ELR (cell line): Measurements from ENCODE around the gene NPY2R.

Experiments used
- DNase-seq: peaks from one replicate; pipeline ENCODE4 v3.0.0-alpha.2; 2015; ENCODE audit warnings: low read depth

The NPY2R gene, protein sequence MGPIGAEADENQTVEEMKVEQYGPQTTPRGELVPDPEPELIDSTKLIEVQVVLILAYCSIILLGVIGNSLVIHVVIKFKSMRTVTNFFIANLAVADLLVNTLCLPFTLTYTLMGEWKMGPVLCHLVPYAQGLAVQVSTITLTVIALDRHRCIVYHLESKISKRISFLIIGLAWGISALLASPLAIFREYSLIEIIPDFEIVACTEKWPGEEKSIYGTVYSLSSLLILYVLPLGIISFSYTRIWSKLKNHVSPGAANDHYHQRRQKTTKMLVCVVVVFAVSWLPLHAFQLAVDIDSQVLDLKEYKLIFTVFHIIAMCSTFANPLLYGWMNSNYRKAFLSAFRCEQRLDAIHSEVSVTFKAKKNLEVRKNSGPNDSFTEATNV

DNA sequence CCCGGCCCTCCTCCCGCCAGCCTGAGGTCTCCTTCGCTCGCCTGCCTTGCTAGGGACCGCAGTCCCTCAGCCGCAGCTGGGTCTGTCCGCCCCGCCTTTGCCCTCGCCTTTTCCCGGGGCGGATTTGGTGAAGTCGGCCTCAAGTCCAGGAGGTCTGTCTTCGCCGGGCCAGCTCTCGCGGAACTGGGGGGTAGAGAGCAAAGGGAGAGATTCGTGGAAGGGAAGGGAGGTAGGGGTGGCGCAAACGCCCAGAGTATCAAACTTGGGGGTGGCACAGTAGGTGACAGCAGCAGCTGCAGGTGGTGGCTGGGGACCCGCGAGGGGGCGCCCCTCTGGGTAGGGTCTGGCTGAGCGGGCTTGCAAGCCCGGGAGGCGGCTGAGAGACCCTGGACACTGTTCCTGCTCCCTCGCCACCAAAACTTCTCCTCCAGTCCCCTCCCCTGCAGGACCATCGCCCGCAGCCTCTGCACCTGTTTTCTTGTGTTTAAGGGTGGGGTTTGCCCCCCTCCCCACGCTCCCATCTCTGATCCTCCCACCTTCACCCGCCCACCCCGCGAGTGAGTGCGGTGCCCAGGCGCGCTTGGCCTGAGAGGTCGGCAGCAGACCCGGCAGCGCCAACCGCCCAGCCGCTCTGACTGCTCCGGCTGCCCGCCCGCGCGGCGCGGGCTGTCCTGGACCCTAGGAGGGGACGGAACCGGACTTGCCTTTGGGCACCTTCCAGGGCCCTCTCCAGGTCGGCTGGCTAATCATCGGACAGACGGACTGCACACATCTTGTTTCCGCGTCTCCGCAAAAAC is at the start of gene NPY2R:
Gene NPY2R (plus strand): TSS at position 379 of the 797 bp plus-strand sequence. CDS start 5,304 bp downstream, outside the sequence.
- DNase-seq: no peak

DNA sequence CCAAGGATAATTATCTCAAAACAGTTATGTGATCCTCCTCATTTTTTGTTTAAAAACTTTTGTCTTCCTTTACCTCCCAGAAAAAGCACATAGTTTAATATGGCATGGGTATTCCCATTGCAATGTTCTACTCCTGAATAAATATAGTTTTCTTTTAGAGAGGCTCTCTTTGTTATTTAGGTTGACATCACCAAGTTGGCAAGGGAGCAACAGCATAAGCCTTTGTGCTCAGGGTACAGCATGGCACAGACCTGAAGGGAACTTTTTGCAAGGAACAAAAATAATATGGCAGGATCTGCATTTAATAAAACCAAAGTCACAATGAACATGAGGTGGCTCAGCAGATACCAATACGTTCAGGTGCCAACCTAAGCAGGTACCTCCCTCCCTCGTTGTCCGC is 47.1 kb upstream of the NPY2R start:
- DNase-seq: no peak

DNA sequence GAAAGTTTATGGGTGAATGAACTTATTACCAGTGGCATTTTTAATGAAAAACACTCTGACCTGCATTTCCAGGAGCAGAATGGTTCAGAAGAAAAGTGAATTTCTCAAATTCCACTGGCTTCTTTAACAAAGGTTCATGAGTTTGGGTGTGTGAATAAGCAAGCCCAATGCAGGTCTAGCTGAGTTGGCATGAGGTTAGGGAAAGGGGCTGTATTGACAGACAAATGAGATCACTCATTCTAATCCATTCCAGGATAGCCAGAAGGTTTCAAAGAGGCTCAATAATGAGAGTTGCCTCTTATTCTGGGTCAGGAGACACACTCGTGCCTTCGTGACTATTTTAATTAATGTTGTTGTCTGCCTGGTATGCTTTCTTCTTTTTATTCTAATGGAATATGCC is 43.7 kb upstream of the NPY2R start:
- DNase-seq: no peak

DNA sequence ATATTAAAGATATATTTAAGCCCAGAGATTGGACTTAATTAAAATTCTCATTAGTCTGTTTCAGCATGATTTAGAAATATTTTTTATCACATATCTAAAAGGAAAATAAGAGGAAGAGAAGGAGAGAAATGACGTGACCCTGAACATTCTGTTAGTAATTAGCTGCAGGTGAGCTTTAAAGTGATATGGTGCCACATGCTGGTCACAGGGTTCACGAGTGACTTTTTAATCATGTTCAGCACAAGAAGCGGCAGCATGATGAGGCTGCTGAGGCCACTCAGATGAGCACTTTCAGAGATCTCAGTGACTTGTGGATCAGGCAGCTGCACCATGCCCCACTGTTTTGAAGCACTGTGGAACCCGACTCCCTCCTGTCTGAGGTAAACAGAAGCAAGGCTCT is 37.9 kb upstream of the NPY2R start:
- no peak for DNase-seq

DNA sequence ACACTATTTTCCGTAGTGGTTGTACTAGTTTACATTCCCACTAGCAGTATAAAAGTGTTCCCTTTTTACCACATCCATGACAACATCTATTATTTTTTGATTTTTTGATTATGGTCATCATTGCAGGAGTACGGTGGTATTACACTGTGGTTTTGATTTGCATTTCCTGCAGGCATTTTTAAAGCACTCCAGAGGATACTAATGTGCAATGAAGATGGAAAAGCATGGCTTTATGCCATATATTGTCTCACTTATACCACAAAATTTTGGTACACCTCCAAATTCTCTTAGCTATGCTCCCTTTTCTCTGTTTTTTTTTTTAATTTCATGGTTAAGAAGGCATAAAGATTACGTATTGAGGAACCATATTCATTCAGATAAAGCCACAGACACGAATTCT is 35.1 kb upstream of the NPY2R start:
- no peak for DNase-seq

DNA sequence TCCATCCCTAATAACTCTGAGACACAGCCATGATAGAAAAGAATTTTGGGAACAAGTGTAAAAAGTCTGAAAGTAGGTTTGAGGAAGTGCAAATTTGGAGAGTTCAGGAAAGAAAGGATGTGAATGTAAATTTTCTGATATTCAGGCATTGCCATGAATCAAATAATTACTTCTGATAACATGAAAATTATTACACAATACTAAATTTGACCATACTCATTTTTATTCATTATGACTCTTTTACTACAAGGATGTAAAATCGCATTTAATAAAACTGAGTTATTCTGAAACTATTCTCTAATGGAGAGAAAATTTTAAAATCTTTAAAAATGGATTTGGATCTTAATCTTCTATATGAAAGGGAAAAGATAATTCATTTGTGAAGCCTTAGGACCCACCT is 33.8 kb upstream of the NPY2R start:
- no peak for DNase-seq

DNA sequence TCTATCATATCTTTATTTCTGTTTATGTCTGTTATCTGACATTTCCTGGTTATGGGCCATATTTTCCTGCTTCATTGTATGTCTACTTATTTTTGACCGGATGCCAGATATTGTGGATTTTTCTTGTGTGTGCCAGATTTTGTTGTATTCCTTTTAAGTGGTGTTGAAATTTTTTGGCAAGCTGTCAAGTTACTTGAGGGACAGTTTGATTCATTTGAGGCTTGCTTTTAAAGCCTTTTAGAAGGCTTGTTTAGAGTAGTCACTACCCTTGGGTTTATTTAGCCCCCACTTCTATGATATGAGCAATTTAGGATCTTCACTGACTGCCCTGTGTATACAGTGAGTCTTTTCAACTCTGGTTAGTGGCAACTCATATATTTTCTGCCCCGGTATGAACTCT is 29.2 kb upstream of the NPY2R start:
- no peak for DNase-seq

DNA sequence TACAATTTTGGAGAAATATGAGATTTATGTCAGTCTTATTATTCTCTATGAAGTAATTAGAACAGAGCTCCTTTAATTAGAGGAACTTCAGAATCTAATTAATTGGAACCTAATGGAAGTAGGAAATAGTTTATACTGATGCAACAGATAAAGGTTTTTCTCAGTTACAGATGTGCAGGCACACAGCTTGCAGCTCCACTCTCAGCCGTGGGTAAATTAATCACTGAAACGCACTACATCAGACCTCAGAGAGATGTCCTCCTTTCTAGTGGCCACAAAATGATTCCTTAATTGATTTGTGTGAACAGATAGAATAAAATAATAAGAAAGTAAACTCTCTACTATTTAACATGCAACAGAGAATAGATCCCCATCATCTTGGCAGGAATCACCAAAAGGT is 21.5 kb upstream of the NPY2R start:
- DNase-seq: no peak

DNA sequence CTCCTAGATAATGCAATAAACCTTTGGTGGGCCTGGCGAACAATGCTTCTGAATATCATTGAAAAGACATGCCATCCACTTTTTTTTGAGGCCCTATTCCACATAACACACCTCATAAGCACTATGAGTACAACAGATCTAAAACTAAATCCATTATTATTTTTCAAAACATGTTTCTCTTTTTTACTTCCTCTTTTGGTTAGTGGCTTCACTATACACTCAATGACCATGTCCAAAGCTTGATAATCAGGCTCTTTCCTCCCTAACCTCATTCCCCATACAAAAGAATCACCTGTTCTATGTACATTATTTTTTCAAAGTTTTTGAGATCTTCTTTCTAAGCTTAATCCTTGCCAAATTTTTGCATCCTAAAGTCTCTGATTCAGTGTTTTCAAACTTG is 20.4 kb upstream of the NPY2R start:
- no peak for DNase-seq

DNA sequence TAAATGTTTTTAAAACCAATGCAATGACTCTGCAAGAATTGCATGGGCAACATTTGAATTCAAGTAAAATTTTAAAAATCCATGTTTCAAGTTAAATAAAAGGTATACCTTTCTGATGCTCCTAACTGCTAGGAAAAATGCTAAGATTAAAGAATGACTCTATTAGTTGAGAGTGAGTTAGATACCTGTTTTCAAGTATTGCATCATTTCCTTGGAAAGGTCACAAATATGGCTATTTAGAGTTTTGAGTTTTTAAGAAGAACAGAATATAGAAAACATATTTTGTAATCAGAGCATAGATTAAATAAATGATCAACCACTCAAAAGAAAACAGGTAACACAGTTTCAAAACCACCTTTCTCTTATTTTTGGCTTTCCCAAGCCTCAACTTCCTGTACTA is 18.3 kb upstream of the NPY2R start:
- no peak for DNase-seq

DNA sequence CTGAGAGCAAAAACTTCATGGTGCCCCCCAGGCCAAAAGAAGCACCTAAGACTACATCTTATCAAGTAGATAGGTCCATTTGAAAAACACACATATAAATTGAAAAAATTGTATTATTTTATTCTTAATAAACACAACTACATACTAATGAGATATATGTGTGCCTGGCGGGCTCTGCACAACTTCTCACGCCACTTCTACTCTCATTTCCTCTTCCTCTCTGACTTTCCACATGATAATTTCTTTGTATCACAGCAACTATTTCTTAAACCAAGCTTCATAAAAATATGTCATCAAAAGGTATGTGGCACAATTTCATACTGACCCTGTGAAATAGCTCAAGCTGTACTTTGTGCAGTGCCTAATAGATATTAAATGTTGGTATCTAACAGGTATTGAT is 10.7 kb upstream of the NPY2R start:
- DNase-seq: no peak

DNA sequence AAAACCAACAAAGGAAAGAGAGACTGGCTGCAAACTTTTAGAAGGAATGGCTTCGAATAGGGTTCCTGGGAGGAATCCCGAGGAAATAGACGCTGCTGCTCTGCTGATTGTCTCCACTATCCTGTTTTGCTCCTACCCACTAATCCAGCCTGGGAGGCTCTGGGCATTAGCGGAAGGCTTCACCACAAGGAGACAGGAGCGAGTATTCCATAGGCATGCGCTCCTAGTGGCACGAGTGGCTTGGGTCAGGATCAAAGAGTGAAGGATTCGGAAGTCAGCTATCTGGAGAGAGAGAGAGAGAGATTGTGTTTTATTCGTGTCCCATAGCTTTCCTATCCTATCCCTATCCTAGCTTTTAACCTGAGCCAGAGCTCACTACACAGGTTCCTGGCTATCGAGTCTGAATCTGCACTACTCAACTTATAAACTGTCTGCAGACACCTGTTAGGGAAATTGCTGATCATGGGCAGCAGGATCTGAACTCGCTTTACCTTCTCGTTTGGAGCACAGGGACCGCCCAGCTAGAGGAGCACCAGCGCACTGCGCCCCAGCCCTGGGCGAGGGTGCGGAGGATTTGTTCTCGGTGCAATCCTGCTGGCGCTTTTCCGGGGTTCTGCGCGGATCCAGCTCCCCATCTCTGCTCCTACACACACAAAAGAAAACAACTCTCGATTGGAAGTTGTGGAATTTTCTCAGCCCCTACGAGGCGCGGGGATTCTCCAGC is 740 bp upstream of the NPY2R start:
- peak; percentile 10 for DNase-seq

DNA sequence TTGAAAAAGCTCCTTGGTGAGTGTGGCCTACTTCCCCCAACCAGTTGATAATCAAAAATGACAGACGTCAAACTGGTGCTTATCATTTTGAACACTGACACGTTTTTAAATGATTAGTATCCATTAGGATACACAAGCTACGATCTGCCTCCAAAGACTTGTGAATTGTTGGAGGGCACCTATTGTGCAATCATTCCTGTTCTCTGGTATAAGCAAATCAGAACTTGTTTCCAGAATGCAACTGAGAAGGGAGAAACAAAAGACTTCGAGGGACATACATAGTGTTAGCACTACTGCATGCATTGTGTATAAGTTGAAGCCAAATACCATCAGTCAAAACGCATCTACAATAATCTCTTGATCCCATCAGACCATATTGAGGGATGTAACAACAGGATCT is 11.6 kb downstream of the NPY2R start:
- DNase-seq: no peak

DNA sequence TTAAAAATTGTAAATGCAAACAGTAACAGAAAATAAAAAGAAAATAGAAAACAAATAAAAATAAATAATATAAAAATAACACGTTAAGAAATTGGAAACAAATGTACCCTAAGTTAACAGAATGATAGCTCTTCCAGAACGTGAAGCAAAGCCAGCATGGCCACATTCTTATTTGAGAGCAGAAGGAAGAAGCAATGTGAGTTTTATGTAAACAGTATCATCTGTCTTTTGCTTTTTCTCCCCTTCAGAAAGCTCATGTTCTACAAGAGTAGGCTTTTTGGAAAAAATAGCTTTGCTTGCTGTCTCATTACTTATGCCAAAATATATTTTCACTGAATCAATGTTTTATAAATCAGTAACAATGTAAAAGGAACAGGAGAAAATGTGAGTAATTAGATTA is 18.7 kb downstream of the NPY2R start:
- DNase-seq: no peak

DNA sequence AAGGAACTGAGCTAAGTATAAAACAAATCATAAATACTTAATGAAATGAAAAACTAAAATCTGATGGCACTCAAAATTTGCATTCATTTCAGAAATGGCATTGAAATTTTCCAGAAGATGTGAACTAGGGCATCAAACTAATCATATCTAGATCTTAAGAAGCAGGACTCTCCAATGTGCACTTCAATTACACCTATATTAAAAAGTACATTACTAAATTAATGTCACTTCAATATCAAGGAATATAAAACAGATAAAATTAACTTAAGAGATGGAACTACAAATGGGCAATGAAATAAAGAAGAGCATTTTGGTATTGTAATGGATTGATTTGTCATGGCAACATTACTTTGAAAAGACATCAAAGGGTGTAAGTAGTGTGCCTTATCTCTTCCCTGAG is 20.3 kb downstream of the NPY2R start:
- DNase-seq: no peak

DNA sequence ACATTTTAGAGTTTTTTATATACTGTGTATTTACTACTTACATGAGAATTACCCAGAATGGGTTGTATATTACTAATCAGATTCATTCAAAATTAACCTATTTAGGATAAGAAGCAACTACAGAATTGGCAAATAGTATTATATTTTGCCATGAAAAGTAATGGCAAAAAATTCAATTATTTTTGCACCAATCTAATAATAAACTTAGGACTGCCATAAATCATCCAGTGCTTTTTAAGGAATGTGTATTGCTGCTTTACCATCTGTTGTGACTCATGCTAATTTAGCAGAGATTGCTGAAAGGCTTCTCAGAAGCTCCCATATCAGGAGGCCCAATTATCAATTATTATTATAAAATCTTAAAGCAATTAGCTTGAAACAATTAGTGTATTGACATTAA is 24.0 kb downstream of the NPY2R start:
- no peak for DNase-seq

DNA sequence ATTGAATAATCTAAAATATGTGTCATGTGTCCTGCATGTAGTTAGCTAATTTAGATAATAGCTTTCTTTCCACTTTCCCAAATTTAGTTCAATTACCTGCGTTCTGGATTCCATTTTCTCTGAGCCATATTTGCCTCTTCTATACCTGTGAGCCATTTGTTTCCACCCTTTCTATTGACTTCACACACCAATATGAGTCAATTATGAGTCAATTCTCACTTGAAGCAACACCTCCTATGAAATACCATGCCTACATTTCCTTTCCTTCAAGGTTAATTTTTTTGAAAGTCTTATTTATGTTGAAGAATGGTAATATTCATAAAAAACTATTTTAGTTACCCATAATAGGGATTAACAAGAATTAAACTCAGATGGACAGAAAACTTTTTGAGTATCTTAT is 25.8 kb downstream of the NPY2R start:
- no peak for DNase-seq

DNA sequence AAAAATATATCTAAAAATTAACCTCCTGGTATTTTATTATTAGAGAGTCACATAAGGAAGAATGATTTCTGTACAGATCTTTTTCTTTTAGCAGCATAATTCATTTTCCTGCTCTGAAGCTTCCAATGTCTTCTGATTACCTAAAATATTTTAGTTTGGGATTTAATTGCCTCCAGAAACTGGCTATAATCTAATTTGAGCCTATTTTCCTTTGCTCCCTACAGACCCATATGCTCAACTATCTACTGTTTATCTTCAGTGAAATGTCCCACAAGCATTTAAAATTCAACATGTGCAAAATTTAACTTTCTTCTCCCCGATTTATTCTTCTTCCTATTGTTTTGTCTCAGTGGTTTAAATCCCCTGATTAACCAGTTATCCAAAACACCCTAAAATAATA is 29.1 kb downstream of the NPY2R start:
- no peak for DNase-seq

DNA sequence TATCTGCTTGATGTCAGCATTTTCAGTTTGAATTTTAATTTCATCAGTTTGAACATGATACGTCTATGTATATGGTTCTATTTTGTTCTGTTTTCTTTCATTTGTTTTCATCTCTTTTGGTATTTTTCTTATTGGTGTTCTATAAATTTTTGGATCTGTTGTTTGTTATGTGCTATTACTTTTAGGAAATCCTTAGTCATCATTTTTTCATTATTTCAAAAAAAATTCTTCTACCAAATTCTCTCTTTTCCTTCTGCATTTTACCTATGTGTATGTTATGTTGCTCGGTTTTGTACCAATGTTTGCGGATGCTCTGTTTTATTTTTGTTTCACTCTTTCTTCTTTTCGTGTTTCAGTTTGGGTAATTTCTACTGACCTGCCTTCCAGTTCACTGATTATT is 32.8 kb downstream of the NPY2R start:
- DNase-seq: no peak

DNA sequence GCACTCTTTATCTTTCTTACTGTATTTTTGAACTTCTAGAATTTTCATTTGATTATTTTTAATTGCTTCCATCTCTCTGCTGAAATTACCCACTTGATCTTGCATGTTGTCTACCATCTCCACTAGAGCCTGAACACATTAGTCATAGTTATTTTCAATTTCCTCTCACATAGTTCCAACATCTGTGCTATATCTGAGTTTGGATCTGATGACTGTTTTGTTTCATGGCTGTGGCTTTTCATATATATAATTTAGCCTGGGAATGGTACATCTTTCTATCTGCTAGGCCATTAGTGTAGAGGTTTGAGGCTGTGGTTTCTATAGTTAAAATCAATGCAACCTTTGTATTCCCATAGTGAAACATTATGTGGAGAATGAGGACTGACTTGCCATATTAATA is 33.2 kb downstream of the NPY2R start:
- peak; percentile 6 for DNase-seq

DNA sequence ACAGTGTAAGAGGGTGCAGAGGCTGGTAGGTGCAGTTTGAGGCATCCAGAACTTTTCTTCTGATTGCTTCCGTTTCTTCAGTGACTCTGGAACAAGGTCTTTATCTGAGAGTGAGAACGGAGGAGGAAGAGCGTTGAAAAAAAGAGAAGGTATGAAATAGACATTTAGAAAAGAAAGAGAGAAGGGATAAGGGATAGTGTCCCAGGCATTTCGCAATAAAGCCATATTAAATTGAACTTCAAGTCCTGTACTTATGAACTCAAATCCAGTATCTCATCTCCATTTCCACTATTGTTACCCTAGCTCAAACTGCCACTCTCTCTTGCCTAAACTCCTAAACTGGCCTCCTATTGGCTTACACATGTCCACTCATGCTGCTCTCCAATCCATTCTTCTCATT is 36.7 kb downstream of the NPY2R start:
- no peak for DNase-seq

DNA sequence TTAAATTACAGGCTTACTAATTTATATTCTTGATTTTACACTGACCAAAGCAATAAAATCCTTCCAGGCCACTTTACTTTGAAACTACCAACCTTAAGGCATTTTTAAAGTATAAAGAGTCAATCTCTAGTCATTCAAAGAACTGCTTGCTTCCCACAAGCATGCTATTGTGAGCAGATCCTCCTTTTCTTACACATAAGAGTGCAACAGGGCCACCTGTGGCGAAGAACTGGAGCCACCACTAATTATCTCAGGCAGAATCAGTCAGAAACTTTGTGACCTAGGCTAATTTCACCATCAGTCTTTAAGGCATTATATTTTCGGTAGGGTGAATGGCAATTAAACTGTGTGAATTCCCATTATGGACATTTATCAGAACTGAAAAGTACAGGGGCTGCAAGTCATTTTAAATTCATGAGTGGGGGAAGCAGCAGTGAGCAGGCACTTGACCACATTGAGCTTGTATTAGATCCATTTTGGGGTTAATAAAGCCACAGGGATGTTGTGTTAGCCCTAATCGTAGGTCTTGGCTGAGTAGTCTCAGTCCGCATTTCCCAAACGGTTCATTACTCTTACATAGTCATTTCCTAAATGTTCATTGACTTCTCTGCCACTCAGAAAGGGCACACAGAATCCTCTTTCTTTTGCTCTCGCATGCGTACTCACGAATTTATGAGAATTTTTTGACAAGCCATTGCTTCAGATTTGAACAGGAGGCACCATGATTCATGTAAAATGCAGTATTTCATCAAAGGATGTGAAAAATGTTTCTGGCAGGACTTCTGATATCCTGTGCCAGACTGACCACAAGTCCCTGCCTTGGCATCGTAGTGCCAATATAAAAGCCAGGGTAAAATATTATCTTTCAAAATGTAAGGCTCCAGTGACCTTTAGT is 39.8 kb downstream of the NPY2R start:
- DNase-seq: no peak
